H9 (cell line): ENCODE results near the gene NARS2. TPM values are rescaled to one million over a fixed set of nuclear protein-coding genes. Genes with fewer than 3 reads are reported as not detected.

Experiments
- DNase-seq: peaks from one replicate; pipeline ENCODE4 v3.0.0-alpha.2; 2017
- H2AFZ ChIP-seq: one replicate; pipeline ENCODE4 v1.6.1; 2013; ENCODE audit warnings: mild to moderate bottlenecking, low read length, control low read depth, moderate library complexity
- H2AK5ac ChIP-seq: 2 replicates; pipeline ENCODE4 v1.6.1; 2013; ENCODE audit warnings: low read length, control low read depth, mixed read lengths; ENCODE audit not compliant: insufficient read length
- H2BK120ac ChIP-seq: one replicate; pipeline ENCODE4 v1.6.1; 2013; ENCODE audit warnings: low read depth, mild to moderate bottlenecking, low read length, control low read depth, inconsistent platforms; ENCODE audit not compliant: poor library complexity, severe bottlenecking
- H2BK12ac ChIP-seq: 2 replicates; pipeline ENCODE4 v1.6.1; 2013; ENCODE audit warnings: low read length, control low read depth, mixed read lengths, low read depth; ENCODE audit not compliant: insufficient read length
- H2BK15ac ChIP-seq: 2 replicates; pipeline ENCODE4 v1.6.1; 2013; ENCODE audit warnings: low read depth, low read length, control low read depth
- H2BK20ac ChIP-seq: one replicate; pipeline ENCODE4 v1.6.1; 2013; ENCODE audit warnings: low read depth, mild to moderate bottlenecking, low read length, control low read depth, inconsistent platforms; ENCODE audit not compliant: poor library complexity, severe bottlenecking
- H2BK5ac ChIP-seq: 2 replicates; pipeline ENCODE4 v1.6.1; 2013; ENCODE audit warnings: low read length, control low read depth, mixed read lengths; ENCODE audit not compliant: insufficient read length
- H3K14ac ChIP-seq: 2 replicates; pipeline ENCODE4 v1.6.1; 2013; ENCODE audit warnings: low read length, control low read depth; ENCODE audit not compliant: insufficient read depth
- H3K18ac ChIP-seq: 2 replicates; pipeline ENCODE4 v1.6.1; 2013; ENCODE audit warnings: low read depth, mild to moderate bottlenecking, mixed read lengths, low read length, control low read depth; ENCODE audit not compliant: insufficient read length
- H3K23ac ChIP-seq: 2 replicates; pipeline ENCODE4 v1.6.1; 2013; ENCODE audit warnings: low read length, control low read depth, mixed read lengths, low read depth; ENCODE audit not compliant: insufficient read length
- H3K23me2 ChIP-seq: 2 replicates; pipeline ENCODE4 v1.6.1; 2013; ENCODE audit warnings: low read depth, mild to moderate bottlenecking, mixed read lengths, low read length, control low read depth; ENCODE audit not compliant: insufficient read length, poor library complexity, severe bottlenecking
- H3K27ac ChIP-seq: 2 replicates; pipeline ENCODE4 v1.5.1; 2013; ENCODE audit warnings: low read length, control low read depth, mixed read lengths, low read depth; ENCODE audit not compliant: insufficient read length
- H3K27me3 ChIP-seq: 2 replicates; pipeline ENCODE4 v1.6.1; 2013; ENCODE audit warnings: low read length, control low read depth, inconsistent platforms; ENCODE audit not compliant: insufficient read depth
- H3K4ac ChIP-seq: 2 replicates; pipeline ENCODE4 v1.6.1; 2013; ENCODE audit warnings: low read depth, mild to moderate bottlenecking, control low read depth, inconsistent platforms, low read length, moderate library complexity
- H3K4me1 ChIP-seq: 2 replicates; pipeline ENCODE4 v1.6.1; 2013; ENCODE audit warnings: low read length, control low read depth, inconsistent platforms; ENCODE audit not compliant: insufficient read depth
- H3K4me2 ChIP-seq: 2 replicates; pipeline ENCODE4 v1.6.1; 2013; ENCODE audit warnings: low read length, control low read depth, mixed read lengths; ENCODE audit not compliant: insufficient read length, insufficient read depth
- H3K56ac ChIP-seq: 2 replicates; pipeline ENCODE4 v1.6.1; 2013; ENCODE audit warnings: low read depth, mild to moderate bottlenecking, mixed read lengths, low read length, control low read depth; ENCODE audit not compliant: insufficient read length
- H3K79me1 ChIP-seq: 2 replicates; pipeline ENCODE4 v1.6.1; 2013; ENCODE audit warnings: low read depth, mild to moderate bottlenecking, moderate library complexity, low read length, control low read depth, inconsistent platforms; ENCODE audit not compliant: insufficient read depth, poor library complexity, severe bottlenecking
- H3K79me2 ChIP-seq: 2 replicates; pipeline ENCODE4 v1.6.1; 2013; ENCODE audit warnings: low read length, control low read depth, inconsistent platforms; ENCODE audit not compliant: insufficient read depth
- H3K9ac ChIP-seq: 2 replicates; pipeline ENCODE4 v1.6.1; 2013; ENCODE audit warnings: low read length, control low read depth, mixed read lengths; ENCODE audit not compliant: insufficient read length; ENCODE audit errors: extremely low read depth
- H3K9me3 ChIP-seq: one replicate; pipeline ENCODE4 v1.6.1; 2013; ENCODE audit warnings: low read depth, low read length, inconsistent platforms; ENCODE audit not compliant: control insufficient read depth
- H3T11ph ChIP-seq: one replicate; pipeline ENCODE4 v1.6.1; 2013; ENCODE audit warnings: mild to moderate bottlenecking, low read length, control low read depth, inconsistent platforms
- H4K20me1 ChIP-seq: one replicate; pipeline ENCODE4 v1.6.1; 2013; ENCODE audit not compliant: control insufficient read depth, insufficient read length, insufficient read depth
- H4K5ac ChIP-seq: 2 replicates; pipeline ENCODE4 v1.6.1; 2013; ENCODE audit warnings: low read depth, mild to moderate bottlenecking, mixed read lengths, low read length, control low read depth; ENCODE audit not compliant: insufficient read length
- H4K8ac ChIP-seq: replicated peaks from 2 replicates; pipeline ENCODE4 v1.6.1; 2013; ENCODE audit warnings: low read length, control low read depth, mixed read lengths, low read depth; ENCODE audit not compliant: insufficient read length
- H4K91ac ChIP-seq: 2 replicates; pipeline ENCODE4 v1.6.1; 2013; ENCODE audit warnings: low read depth, mild to moderate bottlenecking, moderate library complexity, mixed read lengths, low read length, control low read depth; ENCODE audit not compliant: insufficient read length
- H3K27ac Mint-ChIP-seq, 3 experiments: 2 replicates in 2 of 3; 3 replicates in 1 of 3; pipeline ENCODE4 v1.8.0; 2020 to 2021; ENCODE audit warnings: mixed read lengths in 3 of 3, mild to moderate bottlenecking in 1 of 3, moderate library complexity in 1 of 3
- H3K27me3 Mint-ChIP-seq: 2 replicates; pipeline ENCODE4 v1.8.0; 2021; ENCODE audit warnings: low read depth, mild to moderate bottlenecking, moderate library complexity, mixed read lengths
- H3K36me3 Mint-ChIP-seq, 3 experiments: 2 replicates in 2 of 3; 3 replicates in 1 of 3; pipeline ENCODE4 v1.8.0; 2020 to 2021; ENCODE audit warnings: low read depth in 3 of 3, mixed read lengths in 3 of 3; ENCODE audit not compliant: insufficient read depth in 1 of 3
- H3K4me1 Mint-ChIP-seq, 2 experiments: 2 replicates each; pipeline ENCODE4 v1.8.0; 2020; ENCODE audit warnings: mixed read lengths in 2 of 2
- H3K4me3 Mint-ChIP-seq, 2 experiments: 2 replicates in 1 of 2; 3 replicates in 1 of 2; pipeline ENCODE4 v1.8.0; 2020 to 2021; ENCODE audit warnings: mild to moderate bottlenecking in 2 of 2, mixed read lengths in 2 of 2, moderate library complexity in 1 of 2
- H3K9me3 Mint-ChIP-seq, 2 experiments: 2 replicates in 1 of 2; 3 replicates in 1 of 2; pipeline ENCODE4 v1.8.0; 2020; ENCODE audit warnings: mild to moderate bottlenecking in 2 of 2, mixed read lengths in 2 of 2, moderate library complexity in 1 of 2
- WGBS: extraction: QIAGEN DNeasy Blood & Tissue Kit; methylation state at CpG from one replicate; pipeline ENCODE4 v1.1.7; 2013; ENCODE audit warnings: missing lambda C conversion rate, low lambda C conversion rate, mixed read lengths; ENCODE audit not compliant: insufficient read length; ENCODE audit errors: extremely low coverage; 5-methylcytosine and 5-hydroxymethylcytosine counted together
- total RNA-seq: library from RNA; stranded (reverse); gene quantifications from 2 replicates; pipeline ENCODE4 v1.2.1, GENCODE V29; 2021
- TF ChIP-seq, protein P1 (sequence below): fragments of 200-600 bp; sonication (generic); conservative IDR thresholded peaks from 3 replicates; pipeline ENCODE4 v1.8.0; 2021; ENCODE audit warnings: antibody characterized with exemption, mild to moderate bottlenecking

NARS2 gene
- total RNA-seq, 1 experiment from 2014 or later, result 29.7 TPM

DNA sequence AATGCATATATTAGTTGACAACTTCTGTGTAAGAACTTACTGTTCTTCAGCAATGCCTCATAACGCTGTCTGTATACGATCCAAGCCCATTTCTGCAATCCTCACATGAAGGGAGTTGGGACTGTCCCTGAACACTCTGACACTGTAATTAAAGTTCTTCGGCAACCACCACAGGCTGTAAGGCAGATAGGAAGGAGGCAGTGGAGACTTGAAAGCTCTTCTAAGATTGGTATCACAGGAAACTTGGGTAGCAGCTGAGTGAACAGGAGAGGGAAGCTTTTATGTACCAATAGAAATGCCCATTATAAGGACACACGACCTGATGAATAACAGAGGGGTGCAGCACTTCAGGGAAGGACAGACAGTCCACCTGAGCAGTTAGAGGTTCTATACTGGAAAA is 145.0 kb downstream of the NARS2 start:
- Histone ChIP-seq H3K23ac (no peak overlapping the region), H2BK12ac (no peak overlapping the region), H4K91ac (no peak overlapping the region), H4K5ac (no peak overlapping the region), H2BK20ac (no peak overlapping the region), H3K27me3 (no peaks in the 10 kb centered on the region), H2BK5ac (no peak overlapping the region), H3K4me1 (peaks cover 2% of the 10 kb centered on the region; the same call in 1 of the 2 replicates), H3K9me3 (no peaks in the 10 kb centered on the region), H3K23me2 (no peaks in the 10 kb centered on the region), H3K56ac (no peak overlapping the region), H3K27ac (no peak overlapping the region), H3K9ac (no peak overlapping the region), H4K20me1 (no peaks in the 10 kb centered on the region), H4K8ac (no peak overlapping the region), H3K79me1 (no peaks in the 10 kb centered on the region), H3T11ph (no peak overlapping the region), H2AK5ac (no peak overlapping the region), H2BK120ac (no peak overlapping the region), H3K18ac (no peak overlapping the region), H3K79me2 (no peaks in the 10 kb centered on the region), H3K4me2 (no peak overlapping the region), H3K4ac (no peak overlapping the region), H3K14ac (no peak overlapping the region), H2AFZ (no peak overlapping the region), H2BK15ac (no peak overlapping the region)
- no CpG with 5 or more reads among the region's 4 CpGs for WGBS
- no peak overlapping the region for H3K27ac Mint-ChIP-seq
- H3K9me3 Mint-ChIP-seq, result no peaks in the 10 kb centered on the region
- no peak for DNase-seq
- H3K36me3 Mint-ChIP-seq, result no peaks in the 10 kb centered on the region
- TF ChIP-seq, protein P1, sequence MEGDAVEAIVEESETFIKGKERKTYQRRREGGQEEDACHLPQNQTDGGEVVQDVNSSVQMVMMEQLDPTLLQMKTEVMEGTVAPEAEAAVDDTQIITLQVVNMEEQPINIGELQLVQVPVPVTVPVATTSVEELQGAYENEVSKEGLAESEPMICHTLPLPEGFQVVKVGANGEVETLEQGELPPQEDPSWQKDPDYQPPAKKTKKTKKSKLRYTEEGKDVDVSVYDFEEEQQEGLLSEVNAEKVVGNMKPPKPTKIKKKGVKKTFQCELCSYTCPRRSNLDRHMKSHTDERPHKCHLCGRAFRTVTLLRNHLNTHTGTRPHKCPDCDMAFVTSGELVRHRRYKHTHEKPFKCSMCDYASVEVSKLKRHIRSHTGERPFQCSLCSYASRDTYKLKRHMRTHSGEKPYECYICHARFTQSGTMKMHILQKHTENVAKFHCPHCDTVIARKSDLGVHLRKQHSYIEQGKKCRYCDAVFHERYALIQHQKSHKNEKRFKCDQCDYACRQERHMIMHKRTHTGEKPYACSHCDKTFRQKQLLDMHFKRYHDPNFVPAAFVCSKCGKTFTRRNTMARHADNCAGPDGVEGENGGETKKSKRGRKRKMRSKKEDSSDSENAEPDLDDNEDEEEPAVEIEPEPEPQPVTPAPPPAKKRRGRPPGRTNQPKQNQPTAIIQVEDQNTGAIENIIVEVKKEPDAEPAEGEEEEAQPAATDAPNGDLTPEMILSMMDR, result no peak
- H3K4me3 Mint-ChIP-seq, result no peak overlapping the region
- peaks cover 13 to 19% of the 10 kb centered on the region in 2 experiments for H3K4me1 Mint-ChIP-seq
- H3K27me3 Mint-ChIP-seq, result no peaks in the 10 kb centered on the region
